Right lobe of liver (tissue), 6 donors: ENCODE data around the gene PGAP6. TPM values are rescaled to one million over a fixed set of nuclear protein-coding genes. Genes with fewer than 3 reads are reported as not detected.

Source experiments
- ATAC-seq, 4 donors: fragments of 200-7000 bp; cut with Tn5 transposase; one replicate each; pipeline ENCODE4 v1.9.1; 2020; ENCODE audit warnings: mild to moderate bottlenecking in 4 of 4, moderate library complexity in 4 of 4
- DNase-seq, 3 donors: peaks; one replicate each; pipeline ENCODE4 v3.0.0-alpha.2; 2020
- H3K27ac ChIP-seq, 3 donors: fragments of 200-600 bp; one replicate each; pipeline ENCODE4 v1.8.0; 2022
- H3K27me3 ChIP-seq, 2 donors: fragments of 200-600 bp; one replicate each; pipeline ENCODE4 v1.8.0; 2022
- H3K36me3 ChIP-seq, 4 donors: fragments of 200-600 bp; sonication (generic) in 1 of 4; one replicate each; pipeline versions ENCODE4 v1.5.1 to v1.8.0; 2017 to 2022; ENCODE audit warnings: control low read depth in 1 of 4
- H3K4me1 ChIP-seq, 4 donors: fragments of 200-600 bp; sonication (generic) in 1 of 4; one replicate each; pipeline versions ENCODE4 v1.5.1 to v1.8.0; 2017 to 2022; ENCODE audit warnings: control low read depth in 1 of 4
- H3K4me3 ChIP-seq, 3 donors: fragments of 200-600 bp; one replicate each; pipeline ENCODE4 v1.8.0; 2022
- H3K9me3 ChIP-seq, 4 donors: fragments of 200-600 bp; sonication (generic) in 1 of 4; one replicate each; pipeline versions ENCODE4 v1.5.1 to v1.8.0; 2017 to 2022; ENCODE audit warnings: control low read depth in 1 of 4
- POLR2A ChIP-seq: fragments of 450-650 bp; IDR thresholded peaks from one replicate; pipeline ENCODE4 v1.6.1; 2017; ENCODE audit warnings: antibody characterized with exemption, mild to moderate bottlenecking
- WGBS: methylation state at CpG from one replicate; pipeline ENCODE4 v1.1.6; 2018; ENCODE audit warnings: low coverage, low lambda C conversion rate; ENCODE audit not compliant: insufficient coverage; ENCODE audit errors: missing lambda C conversion rate; 5-methylcytosine and 5-hydroxymethylcytosine counted together
- intact Hi-C, 2 donors: fragments of 100-400 bp; cut with DNase I; formaldehyde crosslinking; loops; one replicate each; pipeline versions ENCODE4 v1.11.2 to v1.14.1; 2022
- total RNA-seq, 6 experiments: library from RNA; depleted of rRNA in 2 of 6; stranded (reverse); fragments of >200 nt in 2 of 6; fragmentation: NEBNext Ultra II Directional in 3 of 6; extraction: Animal tissue kit (Norgen Biotek cat#: 25700) in 3 of 6; gene quantifications; one replicate each; pipeline versions ENCODE4 v1.1.0 to v1.2.4, GENCODE V29; 2016 to 2023
- TF ChIP-seq, protein P1 (sequence below), 4 donors: fragments of 200-600 bp in 3 of 4; fragments of 450-650 bp in 1 of 4; IDR thresholded peaks; one replicate each; pipeline versions ENCODE4 v1.5.1 to v1.8.0; 2016 to 2022; ENCODE audit warnings: antibody characterized with exemption in 4 of 4, mild to moderate bottlenecking in 2 of 4
- donor health status: DM: no; HTN: yes; CAD: no.
- donor health status: DM: no; HTN: no; CAD: no.
- donor health status: DM: no; HTN: no; CAD: no.
- donor health status: DM: no; HTN: yes; CAD: no.
- donor health status: DM: no; HTN: yes; CAD: no.

PGAP6 gene
- total RNA-seq, 6 experiments from 2014 or later = 24.3 to 44.6 (median 28.0) TPM

DNA sequence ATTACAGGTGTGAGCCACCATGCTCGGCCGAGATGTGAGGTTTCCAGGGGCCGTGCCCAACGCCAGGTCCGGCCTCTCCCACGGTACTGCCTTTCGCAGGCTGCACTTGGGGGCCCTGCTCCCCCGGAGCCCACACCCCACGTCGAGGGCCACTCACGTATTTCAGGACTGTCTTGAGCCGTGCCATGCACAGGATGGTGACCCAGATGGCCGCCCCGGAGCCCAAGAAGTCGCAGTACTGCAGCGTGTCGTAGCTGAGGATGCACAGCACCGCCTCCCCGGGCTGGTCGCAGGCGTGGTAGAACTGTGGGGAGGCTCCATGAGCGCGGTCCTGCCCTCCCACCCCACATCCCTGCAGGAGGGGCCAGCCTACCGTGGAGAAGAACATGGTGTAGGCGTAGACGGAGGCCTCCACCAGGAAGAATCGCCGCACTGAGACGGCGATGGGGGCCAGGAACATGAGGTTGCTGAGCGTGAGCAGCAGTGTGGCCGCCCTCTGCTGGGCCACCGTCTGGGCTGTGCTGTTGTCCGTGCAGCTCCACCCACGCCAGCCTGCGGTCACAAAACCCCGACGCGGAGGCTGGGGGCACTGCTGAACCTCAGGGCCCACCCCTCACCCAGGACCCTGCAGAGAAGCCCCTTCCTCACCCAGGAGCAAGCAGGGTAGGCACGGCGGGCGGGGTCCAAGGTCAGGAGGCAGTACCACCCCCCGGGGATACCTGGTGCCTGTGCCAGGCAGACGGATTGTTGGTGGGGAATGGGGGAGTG lies 7.7 kb downstream of the PGAP6 start:
- H3K4me1 ChIP-seq = peaks cover 0 to 5% (median 2%) of the 10 kb centered on the region in 4 donors
- 91% methylated on average over 23 of the region's 44 CpGs for WGBS
- no peaks in the 10 kb centered on the region for H3K9me3 ChIP-seq
- H3K4me3 ChIP-seq = no peak overlapping the region
- H3K27me3 ChIP-seq = no peaks in the 10 kb centered on the region
- H3K36me3 ChIP-seq = peaks cover 0 to 11% (median 0%) of the 10 kb centered on the region in 4 donors
- ATAC-seq (no peak), DNase-seq (peak in 1 of 3 donors; percentile 47)
- intact Hi-C loops = no loop called here
- TF ChIP-seq, protein P1, sequence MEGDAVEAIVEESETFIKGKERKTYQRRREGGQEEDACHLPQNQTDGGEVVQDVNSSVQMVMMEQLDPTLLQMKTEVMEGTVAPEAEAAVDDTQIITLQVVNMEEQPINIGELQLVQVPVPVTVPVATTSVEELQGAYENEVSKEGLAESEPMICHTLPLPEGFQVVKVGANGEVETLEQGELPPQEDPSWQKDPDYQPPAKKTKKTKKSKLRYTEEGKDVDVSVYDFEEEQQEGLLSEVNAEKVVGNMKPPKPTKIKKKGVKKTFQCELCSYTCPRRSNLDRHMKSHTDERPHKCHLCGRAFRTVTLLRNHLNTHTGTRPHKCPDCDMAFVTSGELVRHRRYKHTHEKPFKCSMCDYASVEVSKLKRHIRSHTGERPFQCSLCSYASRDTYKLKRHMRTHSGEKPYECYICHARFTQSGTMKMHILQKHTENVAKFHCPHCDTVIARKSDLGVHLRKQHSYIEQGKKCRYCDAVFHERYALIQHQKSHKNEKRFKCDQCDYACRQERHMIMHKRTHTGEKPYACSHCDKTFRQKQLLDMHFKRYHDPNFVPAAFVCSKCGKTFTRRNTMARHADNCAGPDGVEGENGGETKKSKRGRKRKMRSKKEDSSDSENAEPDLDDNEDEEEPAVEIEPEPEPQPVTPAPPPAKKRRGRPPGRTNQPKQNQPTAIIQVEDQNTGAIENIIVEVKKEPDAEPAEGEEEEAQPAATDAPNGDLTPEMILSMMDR (IDR thresholded peaks at IDR 0.05) = no peak
- no peak for TF ChIP-seq POLR2A
- H3K27ac ChIP-seq = no peak overlapping the region

- peaks cover 0 to 20% (median 0%) of the 10 kb centered on the region in 4 donors for H3K36me3 ChIP-seq
- no peak for TF ChIP-seq POLR2A
- TF ChIP-seq, protein P1 (IDR thresholded peaks at IDR 0.05) = no peak
- peaks cover 0 to 5% (median 2%) of the 10 kb centered on the region in 4 donors for H3K4me1 ChIP-seq
- H3K4me3 ChIP-seq = no peak overlapping the region
- ATAC-seq = no peak
- no peak overlapping the region for H3K27ac ChIP-seq
- no peak for DNase-seq
- intact Hi-C loops = no loop called here
- H3K9me3 ChIP-seq = no peaks in the 10 kb centered on the region
- no peaks in the 10 kb centered on the region for H3K27me3 ChIP-seq
- 100% methylated on average over 2 of the region's 5 CpGs for WGBS
Observed at GRCh38 chr16:373020-373598, 8.7 kb downstream of the PGAP6 start.

DNA sequence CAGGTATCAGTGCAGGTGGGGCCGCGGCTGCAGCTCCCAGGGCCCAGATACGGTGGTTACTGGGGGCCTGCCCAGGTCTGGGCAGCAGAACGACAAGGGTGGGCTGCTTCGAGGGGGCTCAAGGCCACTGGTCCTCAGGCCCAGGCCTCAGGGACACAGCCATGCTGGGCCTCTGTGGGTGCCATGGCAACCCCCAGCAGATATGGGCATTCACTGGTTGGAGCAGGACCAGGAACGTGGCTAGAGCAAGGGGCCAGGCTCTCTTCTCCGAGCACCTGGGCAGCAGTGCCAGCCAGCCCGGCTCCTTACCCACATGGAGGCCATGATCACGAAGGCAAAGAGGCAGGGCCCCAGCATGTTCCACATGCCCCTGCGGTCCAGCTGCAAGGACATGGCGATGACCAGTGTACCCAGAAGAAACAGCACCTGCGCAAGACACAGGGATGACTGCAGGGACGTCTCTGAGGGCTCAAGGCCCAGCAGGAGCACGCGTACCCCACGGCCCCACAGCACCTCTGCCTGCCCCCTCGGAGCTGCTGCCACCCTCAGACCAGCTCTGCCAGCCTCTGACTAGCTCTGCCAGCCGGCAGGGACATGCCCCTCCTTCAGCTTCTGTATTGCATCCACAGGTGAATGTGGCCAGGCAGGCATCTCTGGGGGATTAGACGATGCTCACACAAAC lies 9.3 kb downstream of the PGAP6 start:
- no peak for TF ChIP-seq POLR2A
- TF ChIP-seq, protein P1 (IDR thresholded peaks at IDR 0.05) = no peak
- peaks cover 0 to 5% (median 2%) of the 10 kb centered on the region in 4 donors for H3K4me1 ChIP-seq
- no peak overlapping the region for H3K4me3 ChIP-seq
- peaks cover 0 to 27% (median 0%) of the 10 kb centered on the region in 4 donors for H3K36me3 ChIP-seq
- no peaks in the 10 kb centered on the region for H3K27me3 ChIP-seq
- no peak overlapping the region for H3K27ac ChIP-seq
- intact Hi-C loops = no loop called here
- DNase-seq (no peak), ATAC-seq (no peak)
- WGBS = 91% methylated on average over 4 of the region's 19 CpGs
- H3K9me3 ChIP-seq = no peaks in the 10 kb centered on the region

GRCh38 chr16:371515-372301 lies 10.1 kb downstream of the PGAP6 start:
- Histone ChIP-seq H3K9me3 (no peaks in the 10 kb centered on the region), H3K36me3 (peaks cover 0 to 32% (median 0%) of the 10 kb centered on the region in 4 donors), H3K27me3 (no peaks in the 10 kb centered on the region), H3K27ac (no peak overlapping the region), H3K4me1 (peaks cover 0 to 5% (median 2%) of the 10 kb centered on the region in 4 donors), H3K4me3 (no peak overlapping the region)
- intact Hi-C loops = no loop called here
- 100% methylated on average over 1 of the region's 31 CpGs for WGBS
- ATAC-seq = no peak
- DNase-seq = no peak
- TF ChIP-seq, protein P1 (IDR thresholded peaks at IDR 0.05) = no peak
- no peak for TF ChIP-seq POLR2A
